ENCODE results near the gene EGFR.

Gene EGFR

GRCh38 chr7:55255496-55256445 lies 237.0 kb downstream of the EGFR start:
- Histone ChIP-seq H3K9ac (ENCODE audit: low read depth, low read length, poor library complexity, severe bottlenecking) (no peak overlapping the region), H3K4me3 (ENCODE audit: low read length, poor library complexity, severe bottlenecking) (no peak overlapping the region), H3K4me1 (ENCODE audit: insufficient read depth, low read length, poor library complexity, severe bottlenecking) (no peaks in the 10 kb centered on the region), H3K4me2 (ENCODE audit: low read depth, low read length, poor library complexity, severe bottlenecking) (no peak overlapping the region), H3K36me3 (ENCODE audit: insufficient read depth, low read length) (no peaks in the 10 kb centered on the region), H3K9me3 (ENCODE audit: insufficient read depth, low read depth, low read length) (no peaks in the 10 kb centered on the region; the same call in 1 of the 2 replicates), H3K79me2 (ENCODE audit: insufficient read depth, low read length) (no peaks in the 10 kb centered on the region), H4K20me1 (ENCODE audit: insufficient read depth, low read length, poor library complexity, severe bottlenecking) (no peaks in the 10 kb centered on the region), H3F3A (ENCODE audit: low read depth) (no peaks in the 10 kb centered on the region), H2AFZ (ENCODE audit: low read length) (no peak overlapping the region), H3K9me2 (replicated peaks; ENCODE audit: low read depth, low read length) (no peaks in the 10 kb centered on the region), H3K27me3 (ENCODE audit: insufficient read depth, low read length, poor library complexity, severe bottlenecking) (no peaks in the 10 kb centered on the region)
- TF ChIP-seq EZH2phosphoT487 (IDR thresholded peaks at IDR 0.05; ENCODE audit: borderline replicate concordance), result no peak
- peak; percentile 17; the same call in 1 of the 2 replicates for TF ChIP-seq CTCF (conservative IDR thresholded peaks at IDR 0.05; ENCODE audit: low read length)

- Histone ChIP-seq H3K4me2 (ENCODE audit: low read depth, low read length, poor library complexity, severe bottlenecking) (no peak overlapping the region), H3K9me2 (replicated peaks; ENCODE audit: low read depth, low read length) (no peaks in the 10 kb centered on the region), H3K79me2 (ENCODE audit: insufficient read depth, low read length) (no peaks in the 10 kb centered on the region), H3K4me1 (ENCODE audit: insufficient read depth, low read length, poor library complexity, severe bottlenecking) (no peaks in the 10 kb centered on the region), H3K9ac (ENCODE audit: low read depth, low read length, poor library complexity, severe bottlenecking) (no peak overlapping the region), H3F3A (ENCODE audit: low read depth) (no peaks in the 10 kb centered on the region), H3K27me3 (ENCODE audit: insufficient read depth, low read length, poor library complexity, severe bottlenecking) (no peaks in the 10 kb centered on the region), H4K20me1 (ENCODE audit: insufficient read depth, low read length, poor library complexity, severe bottlenecking) (no peaks in the 10 kb centered on the region), H2AFZ (ENCODE audit: low read length) (no peak overlapping the region), H3K9me3 (ENCODE audit: insufficient read depth, low read depth, low read length) (peaks cover 5% of the 10 kb centered on the region; the same call in 1 of the 2 replicates), H3K4me3 (ENCODE audit: low read length, poor library complexity, severe bottlenecking) (no peak overlapping the region), H3K36me3 (ENCODE audit: insufficient read depth, low read length) (no peaks in the 10 kb centered on the region)
- TF ChIP-seq CTCF (conservative IDR thresholded peaks at IDR 0.05; ENCODE audit: low read length) (no peak), EZH2phosphoT487 (IDR thresholded peaks at IDR 0.05; ENCODE audit: borderline replicate concordance) (no peak)
Measured at GRCh38 chr7:55258631-55259030, 239.8 kb downstream of the EGFR start.

- H3K36me3 ChIP-seq (ENCODE audit: insufficient read depth, low read length), result no peaks in the 10 kb centered on the region
- no peaks in the 10 kb centered on the region for H3K79me2 ChIP-seq (ENCODE audit: insufficient read depth, low read length)
- no peaks in the 10 kb centered on the region for H3K4me1 ChIP-seq (ENCODE audit: insufficient read depth, low read length, poor library complexity, severe bottlenecking)
- H3K4me2 ChIP-seq (ENCODE audit: low read depth, low read length, poor library complexity, severe bottlenecking), result no peak overlapping the region
- TF ChIP-seq CTCF (conservative IDR thresholded peaks at IDR 0.05; ENCODE audit: low read length), result no peak
- TF ChIP-seq EZH2phosphoT487 (IDR thresholded peaks at IDR 0.05; ENCODE audit: borderline replicate concordance), result no peak
- no peaks in the 10 kb centered on the region for H4K20me1 ChIP-seq (ENCODE audit: insufficient read depth, low read length, poor library complexity, severe bottlenecking)
- H3K27me3 ChIP-seq (ENCODE audit: insufficient read depth, low read length, poor library complexity, severe bottlenecking), result no peaks in the 10 kb centered on the region
- no peak overlapping the region for H3K9ac ChIP-seq (ENCODE audit: low read depth, low read length, poor library complexity, severe bottlenecking)
- H3K4me3 ChIP-seq (ENCODE audit: low read length, poor library complexity, severe bottlenecking), result no peak overlapping the region
- H3K9me3 ChIP-seq (ENCODE audit: insufficient read depth, low read depth, low read length), result peaks cover 5% of the 10 kb centered on the region; the same call in 1 of the 2 replicates
- no peaks in the 10 kb centered on the region for H3F3A ChIP-seq (ENCODE audit: low read depth)
- H3K9me2 ChIP-seq (replicated peaks; ENCODE audit: low read depth, low read length), result no peaks in the 10 kb centered on the region
- H2AFZ ChIP-seq (ENCODE audit: low read length), result no peak overlapping the region
Measured at GRCh38 chr7:55260171-55260570, 241.4 kb downstream of the EGFR start.

Data from Loucy (cell line).